ENCODE measurements around the gene TEKT5.

TEKT5 gene

GRCh38 chr16:10616756-10617640 lies 77.7 kb downstream of the TEKT5 start:
- Mint-ChIP-seq H3K9me3 (no peaks in the 10 kb centered on the region), H3K4me1 (peaks cover 5% of the 10 kb centered on the region), H3K36me3 (no peaks in the 10 kb centered on the region), H3K4me3 (no peak overlapping the region), H3K27ac (no peak overlapping the region)
- no peak for ATAC-seq
- no peak for DNase-seq (ENCODE audit: low spot score in 2 of 2)

- Mint-ChIP-seq H3K27ac (no peak overlapping the region), H3K4me1 (peaks cover 5% of the 10 kb centered on the region), H3K36me3 (no peaks in the 10 kb centered on the region), H3K4me3 (no peak overlapping the region), H3K9me3 (no peaks in the 10 kb centered on the region)
- DNase-seq (ENCODE audit: low spot score in 2 of 2), result no peak
- no peak for ATAC-seq
These were observed 78.3 kb downstream of the TEKT5 start for GRCh38 chr16:10616419-10616755.

GRCh38 chr16:10614685-10615084 lies 80.0 kb downstream of the TEKT5 start:
- Mint-ChIP-seq H3K27ac (no peak overlapping the region), H3K4me1 (peaks cover 5% of the 10 kb centered on the region), H3K9me3 (no peaks in the 10 kb centered on the region), H3K36me3 (no peaks in the 10 kb centered on the region), H3K4me3 (no peak overlapping the region)
- ATAC-seq, result no peak
- no peak for DNase-seq (ENCODE audit: low spot score in 2 of 2)

- no peaks in the 10 kb centered on the region for H3K36me3 Mint-ChIP-seq
- H3K4me1 Mint-ChIP-seq, result peaks cover 5% of the 10 kb centered on the region
- DNase-seq (ENCODE audit: low spot score in 2 of 2), result no peak
- peak; percentile 57 for ATAC-seq
- H3K9me3 Mint-ChIP-seq, result no peaks in the 10 kb centered on the region
- H3K27ac Mint-ChIP-seq, result no peak overlapping the region
- H3K4me3 Mint-ChIP-seq, result no peak overlapping the region
These were observed 80.8 kb downstream of the TEKT5 start for GRCh38 chr16:10613785-10614485.

GRCh38 chr16:10612649-10613179 lies 82.0 kb downstream of the TEKT5 start:
- DNase-seq (ENCODE audit: low spot score in 2 of 2), result no peak
- Mint-ChIP-seq H3K4me1 (no peaks in the 10 kb centered on the region), H3K27ac (no peak overlapping the region), H3K4me3 (no peak overlapping the region), H3K36me3 (no peaks in the 10 kb centered on the region), H3K9me3 (no peaks in the 10 kb centered on the region)
- ATAC-seq, result no peak

- ATAC-seq (no peak), DNase-seq (ENCODE audit: low spot score in 2 of 2) (no peak)
- no peaks in the 10 kb centered on the region for H3K4me1 Mint-ChIP-seq
- no peak overlapping the region for H3K4me3 Mint-ChIP-seq
- H3K9me3 Mint-ChIP-seq, result no peaks in the 10 kb centered on the region
- H3K27ac Mint-ChIP-seq, result no peak overlapping the region
- no peaks in the 10 kb centered on the region for H3K36me3 Mint-ChIP-seq
These were observed 82.8 kb downstream of the TEKT5 start for GRCh38 chr16:10611825-10612342.

GRCh38 chr16:10610499-10611184 lies 84.1 kb downstream of the TEKT5 start:
- Mint-ChIP-seq H3K27ac (no peak overlapping the region), H3K9me3 (no peaks in the 10 kb centered on the region), H3K4me3 (no peak overlapping the region), H3K36me3 (no peaks in the 10 kb centered on the region), H3K4me1 (no peaks in the 10 kb centered on the region)
- DNase-seq (ENCODE audit: low spot score in 2 of 2) (no peak), ATAC-seq (no peak)

GRCh38 chr16:10609402-10609774 lies 85.3 kb downstream of the TEKT5 start:
- Mint-ChIP-seq H3K36me3 (no peaks in the 10 kb centered on the region), H3K4me1 (no peaks in the 10 kb centered on the region), H3K9me3 (no peaks in the 10 kb centered on the region), H3K4me3 (no peak overlapping the region), H3K27ac (no peak overlapping the region)
- DNase-seq (ENCODE audit: low spot score in 2 of 2) (no peak), ATAC-seq (no peak)

- Mint-ChIP-seq H3K4me3 (no peak overlapping the region), H3K36me3 (no peaks in the 10 kb centered on the region)
- no peak for ATAC-seq
These were observed 85.9 kb downstream of the TEKT5 start for GRCh38 chr16:10608687-10609401.

GRCh38 chr16:10607157-10607556 lies 87.6 kb downstream of the TEKT5 start:
- Mint-ChIP-seq H3K9me3 (no peaks in the 10 kb centered on the region), H3K36me3 (no peaks in the 10 kb centered on the region), H3K4me1 (no peaks in the 10 kb centered on the region), H3K27ac (no peak overlapping the region), H3K4me3 (no peak overlapping the region)
- ATAC-seq, result no peak
- no peak for DNase-seq (ENCODE audit: low spot score in 2 of 2)

More at GRCh38 chr16:10608687-10609401, 85.9 kb downstream of the TEKT5 start:
- no peak for DNase-seq (ENCODE audit: low spot score in 2 of 2)
- H3K9me3 Mint-ChIP-seq, result no peaks in the 10 kb centered on the region
- no peaks in the 10 kb centered on the region for H3K4me1 Mint-ChIP-seq
- no peak overlapping the region for H3K27ac Mint-ChIP-seq

GRCh38 chr16:10606607-10607006 lies 88.1 kb downstream of the TEKT5 start:
- ATAC-seq, result no peak
- Mint-ChIP-seq H3K27ac (peak overlapping the region; percentile 63), H3K4me1 (no peaks in the 10 kb centered on the region), H3K9me3 (no peaks in the 10 kb centered on the region), H3K36me3 (no peaks in the 10 kb centered on the region), H3K4me3 (no peak overlapping the region)
- no peak for DNase-seq (ENCODE audit: low spot score in 2 of 2)

- Mint-ChIP-seq H3K4me3 (no peak overlapping the region), H3K27ac (no peak overlapping the region), H3K4me1 (no peaks in the 10 kb centered on the region), H3K9me3 (no peaks in the 10 kb centered on the region), H3K36me3 (no peaks in the 10 kb centered on the region)
- DNase-seq (ENCODE audit: low spot score in 2 of 2) (no peak), ATAC-seq (no peak)
These were observed 89.1 kb downstream of the TEKT5 start for GRCh38 chr16:10605636-10606035.

- Mint-ChIP-seq H3K4me1 (peaks cover 6% of the 10 kb centered on the region), H3K36me3 (no peaks in the 10 kb centered on the region), H3K27ac (no peak overlapping the region), H3K4me3 (no peak overlapping the region), H3K9me3 (no peaks in the 10 kb centered on the region)
- DNase-seq (ENCODE audit: low spot score in 2 of 2) (no peak), ATAC-seq (no peak)
These were observed 93.0 kb downstream of the TEKT5 start for GRCh38 chr16:10601444-10602408.

Measured in stimulated activated effector memory CD8-positive, alpha-beta T cell treated with anti-CD3 and anti-CD28 coated beads, Interleukin-12 subunit alpha, Interleukin-12 subunit beta, amount 100 ng/mL, for 72 hours (primary cell).